T-cell (primary cell): ENCODE results near the gene QSOX2. TPM values are rescaled to one million over a fixed set of nuclear protein-coding genes. Genes with fewer than 3 reads are reported as not detected.
A peak's percentile ranks its signal among the peaks of the same experiment; 100 is the strongest.

ENCODE experiments used
- ATAC-seq, 4 experiments: fragments of 200-7000 bp in 3 of 4; fragments of 150-1000 bp in 1 of 4; cut with Tn5 transposase; replicated peaks in 1 of 4; 1 replicate in 3 of 4; 2 replicates in 1 of 4; pipeline ENCODE4 v1.10.0; 2021; ENCODE audit warnings: moderate library complexity in 3 of 4, mild to moderate bottlenecking in 2 of 4, moderate number of reproducible peaks in 1 of 4
- CTCF ChIA-PET, 2 donors: fragments of 300-600 bp; sonication (Branson Sonifier 250); formaldehyde crosslinking; loops; one replicate each; lab custom pipeline; 2022; ENCODE audit warnings: antibody characterized with exemption in 2 of 2; lab: Charles Lee
- POLR2A ChIA-PET, 2 donors: fragments of 300-600 bp; sonication (Branson Sonifier 250); formaldehyde crosslinking; loops; one replicate each; lab custom pipeline; 2022; ENCODE audit warnings: antibody characterized with exemption in 2 of 2; lab: Charles Lee
- DNase-seq, 35 experiments: peaks; one replicate each; pipeline versions ENCODE4 v3.0.0 to v3.0.0-alpha.2; 2013 to 2023
- H3K27ac ChIP-seq: one replicate; pipeline ENCODE4 v1.5.1; 2013; ENCODE audit warnings: low read length
- H3K27me3 ChIP-seq, 2 experiments: replicated peaks in 1 of 2; 1 replicate in 1 of 2; 2 replicates in 1 of 2; pipeline versions ENCODE4 v1.6.1 to v1.7.0; 2013; ENCODE audit warnings: low read length in 1 of 2, mixed read lengths in 1 of 2; ENCODE audit not compliant: control insufficient read depth in 2 of 2, insufficient read depth in 2 of 2; ENCODE audit errors: extremely low read depth in 1 of 2
- H3K36me3 ChIP-seq, 2 donors: 1 replicate in 1 of 2; 2 replicates in 1 of 2; pipeline versions ENCODE4 v1.6.1 to v1.7.0; 2013; ENCODE audit warnings: low read length in 1 of 2; ENCODE audit not compliant: control insufficient read depth in 2 of 2, insufficient read depth in 1 of 2; ENCODE audit errors: extremely low read depth in 1 of 2
- H3K4me1 ChIP-seq, 2 experiments: 1 replicate in 1 of 2; 2 replicates in 1 of 2; pipeline versions ENCODE4 v1.6.1 to v1.7.0; 2013; ENCODE audit warnings: low read length in 2 of 2, mixed read lengths in 1 of 2; ENCODE audit not compliant: insufficient read depth in 2 of 2, control insufficient read depth in 1 of 2; ENCODE audit errors: extremely low read depth in 1 of 2
- H3K4me3 ChIP-seq, 2 donors: 1 replicate in 1 of 2; 2 replicates in 1 of 2; pipeline versions ENCODE4 v1.5.1 to v1.7.0; 2013; ENCODE audit warnings: mild to moderate bottlenecking in 2 of 2, low read length in 1 of 2, moderate library complexity in 1 of 2; ENCODE audit not compliant: control insufficient read depth in 1 of 2; ENCODE audit errors: extremely low read depth in 1 of 2
- H3K9me3 ChIP-seq: 2 replicates; pipeline ENCODE4 v1.7.0; 2013
- H3K27ac Mint-ChIP-seq, 2 donors: one replicate each; pipeline ENCODE4 v1.8.0; 2020 to 2021; ENCODE audit warnings: mild to moderate bottlenecking in 2 of 2, mixed read lengths in 2 of 2
- H3K27me3 Mint-ChIP-seq, 2 donors: one replicate each; pipeline ENCODE4 v1.8.0; 2021 to 2022; ENCODE audit warnings: mixed read lengths in 2 of 2
- H3K36me3 Mint-ChIP-seq: one replicate; pipeline ENCODE4 v1.8.0; 2021; ENCODE audit warnings: mixed read lengths
- H3K4me1 Mint-ChIP-seq, 3 donors: one replicate each; pipeline ENCODE4 v1.8.0; 2020 to 2022; ENCODE audit warnings: mixed read lengths in 3 of 3, mild to moderate bottlenecking in 1 of 3
- H3K4me3 Mint-ChIP-seq, 3 donors: one replicate each; pipeline ENCODE4 v1.8.0; 2020 to 2022; ENCODE audit warnings: mild to moderate bottlenecking in 3 of 3, mixed read lengths in 3 of 3, moderate library complexity in 3 of 3
- H3K9me3 Mint-ChIP-seq, 3 donors: one replicate each; pipeline ENCODE4 v1.8.0; 2020 to 2022; ENCODE audit warnings: mixed read lengths in 3 of 3
- WGBS: methylation state at CpG from one replicate; pipeline ENCODE4 v1.1.5; 2013; ENCODE audit warnings: missing lambda C conversion rate; ENCODE audit not compliant: insufficient coverage; 5-methylcytosine and 5-hydroxymethylcytosine counted together
- total RNA-seq, 35 experiments: library from RNA in 6 of 35; stranded (reverse) in 6 of 35; fragments of 120-200 nt in 1 of 35; gene quantifications; one replicate each; pipeline versions ENCODE4 v1.2.1 to v1.2.4 and lab custom pipeline; 2013 to 2026

The QSOX2 gene
- total RNA-seq, 5 donors from 2014 or later (not counting 1 experiment from before 2014, with no cell fraction given): 14.1 to 19.4 (median 17.0) TPM

DNA sequence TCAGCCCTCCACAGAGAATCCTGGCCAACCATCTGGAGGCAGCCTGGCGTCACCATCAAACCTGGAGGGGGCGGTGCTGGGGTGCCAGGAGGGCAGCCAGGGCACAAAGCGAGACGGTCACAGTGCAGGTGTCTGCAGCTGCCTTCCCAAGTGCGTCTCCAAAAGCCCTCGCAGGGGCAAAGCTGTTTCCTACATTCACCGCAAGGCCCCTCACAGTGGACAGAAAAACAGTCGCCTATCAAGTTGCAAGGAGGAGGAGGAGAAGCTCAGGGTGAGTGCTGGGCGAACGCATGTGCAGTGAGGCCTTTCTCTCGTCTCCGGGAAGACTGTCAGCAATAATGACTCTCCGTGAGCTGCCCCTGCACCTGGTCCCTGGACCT is 22.7 kb downstream of the QSOX2 start:
- peaks cover 36% of the 10 kb centered on the region for H3K36me3 Mint-ChIP-seq
- ChIA-PET CTCF (no interaction called here), POLR2A (interaction anchor here in 1 of 2 donors (0.6 kb wide), 1 partner anchor 110 kb away, joined by 11 read pairs; no protein-coding TSS in a partner anchor)
- peaks cover 13 to 53% of the 10 kb centered on the region in 2 donors for H3K36me3 ChIP-seq
- no peak overlapping the region for H3K27ac ChIP-seq
- H3K27me3 Mint-ChIP-seq: no peaks in the 10 kb centered on the region
- H3K27me3 ChIP-seq: no peaks in the 10 kb centered on the region
- 93% methylated on average over 10 of the region's 13 CpGs for WGBS
- peaks cover 11 to 29% (median 17%) of the 10 kb centered on the region in 3 donors for H3K4me1 Mint-ChIP-seq
- peaks cover 0 to 32% of the 10 kb centered on the region in 2 experiments for H3K4me1 ChIP-seq
- no peaks in the 10 kb centered on the region for H3K9me3 Mint-ChIP-seq
- ATAC-seq (no peak), DNase-seq (no peak)
- H3K9me3 ChIP-seq: no peaks in the 10 kb centered on the region
- no peak overlapping the region for H3K27ac Mint-ChIP-seq
- H3K4me3 Mint-ChIP-seq: no peak overlapping the region
- no peak overlapping the region for H3K4me3 ChIP-seq

DNA sequence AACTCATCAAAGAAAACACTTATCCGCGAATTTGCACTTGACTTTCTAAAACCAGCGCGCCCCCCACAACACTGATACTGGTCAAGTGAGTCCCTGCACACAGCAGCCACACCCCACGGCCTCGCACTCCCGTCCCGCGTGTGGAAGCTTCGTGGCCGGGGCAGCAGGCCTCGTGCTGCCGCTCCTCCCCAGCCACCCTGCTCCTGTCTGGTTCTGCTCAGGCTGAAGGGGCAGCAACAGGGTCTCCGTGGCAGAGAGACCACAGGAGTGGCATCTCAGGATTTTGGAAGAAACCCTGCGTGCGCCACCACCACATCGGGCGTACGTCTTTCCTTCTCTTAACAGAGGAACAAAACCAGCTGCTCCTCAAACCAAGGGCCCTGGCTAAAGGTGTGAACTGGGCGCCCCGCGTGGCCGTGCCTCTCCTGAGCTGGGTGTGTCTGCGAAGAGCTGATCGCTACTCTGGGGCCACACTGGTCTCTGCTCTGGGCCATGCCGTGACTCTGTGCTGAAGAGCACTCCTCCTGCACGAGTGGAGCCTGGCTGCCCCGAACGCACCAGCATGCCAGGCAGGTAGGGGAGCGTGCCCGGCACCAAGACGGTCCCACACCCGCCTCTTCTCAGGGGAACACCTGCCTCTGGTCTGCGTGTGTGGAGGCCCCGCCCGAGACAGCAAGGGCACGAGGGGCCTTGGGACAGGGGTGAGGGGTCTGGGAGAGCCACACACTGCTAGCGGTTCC is 23.3 kb downstream of the QSOX2 start:
- ChIA-PET POLR2A (no interaction called here), CTCF (no interaction called here)
- H3K4me3 ChIP-seq: no peak overlapping the region
- Mint-ChIP-seq H3K27ac (no peak overlapping the region), H3K4me3 (no peak overlapping the region), H3K4me1 (peaks cover 11 to 28% (median 16%) of the 10 kb centered on the region in 3 donors), H3K9me3 (no peaks in the 10 kb centered on the region), H3K27me3 (no peaks in the 10 kb centered on the region), H3K36me3 (peaks cover 36% of the 10 kb centered on the region)
- WGBS: 96% methylated on average over 38 of the region's 38 CpGs
- ATAC-seq: no peak
- no peaks in the 10 kb centered on the region for H3K9me3 ChIP-seq
- H3K27me3 ChIP-seq: no peaks in the 10 kb centered on the region
- H3K4me1 ChIP-seq: peaks cover 0 to 32% of the 10 kb centered on the region in 2 experiments
- peaks cover 13 to 58% of the 10 kb centered on the region in 2 donors for H3K36me3 ChIP-seq
- no peak for DNase-seq
- no peak overlapping the region for H3K27ac ChIP-seq

DNA sequence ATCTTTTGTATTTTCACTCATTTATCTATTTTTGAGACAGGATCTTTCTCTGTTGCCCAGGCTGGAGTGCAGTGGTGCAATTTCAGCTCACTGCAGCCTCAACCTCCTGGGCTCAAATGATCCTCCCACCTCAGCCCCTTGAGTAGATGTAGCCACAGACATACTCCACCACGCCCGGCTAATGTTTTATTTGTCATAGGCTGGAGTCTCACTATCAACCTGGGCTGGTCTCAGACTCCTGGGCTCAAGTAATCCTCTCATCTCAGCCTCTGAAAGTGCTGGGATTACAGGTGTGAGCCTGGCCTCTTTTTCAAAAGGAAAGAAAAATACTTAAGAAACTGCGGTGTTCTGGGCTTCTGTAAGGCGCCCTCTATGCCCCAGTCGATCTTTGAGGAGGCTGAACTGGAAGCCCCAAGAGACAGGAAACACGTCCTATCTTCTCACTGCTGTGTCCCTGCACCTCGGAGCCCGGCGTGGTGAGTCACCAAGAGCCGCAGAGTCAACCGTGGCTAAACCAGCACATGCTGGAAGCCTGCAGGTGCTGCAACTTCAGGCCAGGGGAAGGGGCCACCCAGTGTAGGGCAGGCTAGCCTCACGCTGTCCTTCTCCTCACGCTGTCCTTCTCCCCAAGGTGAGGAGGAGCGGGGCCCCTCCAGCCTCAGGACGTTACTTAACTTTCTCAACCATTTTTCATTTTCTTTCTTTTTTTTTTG is 25.4 kb downstream of the QSOX2 start:
- no peak overlapping the region for H3K4me3 Mint-ChIP-seq

DNA sequence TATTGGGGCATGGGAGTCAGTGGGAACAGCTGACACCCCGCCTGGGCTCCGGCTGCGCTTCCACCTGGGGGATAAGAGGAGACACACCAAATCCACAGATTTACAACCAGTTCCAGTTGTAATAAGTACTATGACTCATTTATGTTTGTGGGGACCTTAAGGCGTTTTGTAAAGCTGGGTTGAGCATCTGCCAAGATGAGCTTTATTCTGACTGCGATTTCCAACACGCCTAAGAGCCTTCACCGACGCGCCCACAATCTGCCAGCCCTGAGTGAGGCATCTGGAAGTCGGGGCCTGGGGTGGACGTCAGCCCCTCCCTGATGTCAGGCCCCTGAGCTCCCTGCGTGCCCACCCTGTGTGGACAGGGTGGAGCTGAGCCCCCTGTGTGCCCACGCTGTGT is 26.3 kb downstream of the QSOX2 start:
- peaks cover 50% of the 10 kb centered on the region for H3K36me3 Mint-ChIP-seq
- Histone ChIP-seq H3K4me3 (no peak overlapping the region), H3K27me3 (no peaks in the 10 kb centered on the region), H3K27ac (no peak overlapping the region), H3K4me1 (peaks cover 0 to 14% of the 10 kb centered on the region in 2 experiments), H3K9me3 (no peaks in the 10 kb centered on the region), H3K36me3 (peaks cover 27 to 70% of the 10 kb centered on the region in 2 donors)
- ChIA-PET POLR2A (no interaction called here), CTCF (no interaction called here)
- no peaks in the 10 kb centered on the region for H3K27me3 Mint-ChIP-seq
- no peak overlapping the region for H3K27ac Mint-ChIP-seq
- WGBS: 98% methylated on average over 8 of the region's 13 CpGs
- peaks cover 0 to 16% (median 5%) of the 10 kb centered on the region in 3 donors for H3K4me1 Mint-ChIP-seq
- DNase-seq: no peak
- ATAC-seq: no peak
- H3K9me3 Mint-ChIP-seq: no peaks in the 10 kb centered on the region
- H3K4me3 Mint-ChIP-seq: no peak overlapping the region

More for the DNA sequence above, 25.4 kb downstream of the QSOX2 start:
- peak; percentile 40 to 87 (median 46) for ATAC-seq
- H3K27me3 ChIP-seq: no peaks in the 10 kb centered on the region
- H3K27ac ChIP-seq: no peak overlapping the region
- Mint-ChIP-seq H3K27me3 (no peaks in the 10 kb centered on the region), H3K9me3 (no peaks in the 10 kb centered on the region), H3K36me3 (peaks cover 45% of the 10 kb centered on the region), H3K4me1 (peaks cover 4 to 19% (median 8%) of the 10 kb centered on the region in 3 donors), H3K27ac (peak overlapping the region; percentile 44 to 52)
- ChIA-PET CTCF (no interaction called here), POLR2A (no interaction called here)
- peak in 4 of 35 experiments; percentile 10 to 48 (median 34) for DNase-seq
- peaks cover 0 to 20% of the 10 kb centered on the region in 2 experiments for H3K4me1 ChIP-seq
- 84% methylated on average over 11 of the region's 15 CpGs for WGBS
- H3K36me3 ChIP-seq: peaks cover 23 to 66% of the 10 kb centered on the region in 2 donors
- no peaks in the 10 kb centered on the region for H3K9me3 ChIP-seq
- H3K4me3 ChIP-seq: no peak overlapping the region

DNA sequence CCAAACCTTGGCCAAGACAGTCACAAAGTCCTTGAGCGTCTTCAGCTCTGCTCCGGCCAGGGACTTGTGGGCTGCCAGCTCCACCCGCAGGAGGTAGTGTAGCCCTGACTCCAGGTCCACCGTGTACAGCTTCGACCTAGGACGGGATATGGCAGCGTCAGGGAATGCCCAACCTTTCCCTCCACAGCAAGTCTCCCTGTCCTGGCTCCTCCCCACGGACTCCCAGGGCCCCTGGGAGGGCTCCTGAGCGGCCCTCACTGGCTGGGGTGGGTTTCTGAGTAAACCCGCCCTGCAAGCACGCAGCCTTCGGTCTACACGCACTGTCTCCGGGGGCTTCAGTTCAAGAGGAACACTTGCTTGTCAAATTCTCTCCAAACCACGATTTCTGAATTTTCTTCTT is 26.9 kb downstream of the QSOX2 start:
- CTCF ChIA-PET: no interaction called here
- Histone ChIP-seq H3K36me3 (peaks cover 25 to 70% of the 10 kb centered on the region in 2 donors), H3K27me3 (no peaks in the 10 kb centered on the region), H3K4me1 (peaks cover 0 to 8% of the 10 kb centered on the region in 2 experiments), H3K4me3 (no peak overlapping the region), H3K27ac (no peak overlapping the region), H3K9me3 (no peaks in the 10 kb centered on the region)
- no peak for ATAC-seq
- no peak for DNase-seq
- no peaks in the 10 kb centered on the region for H3K9me3 Mint-ChIP-seq
- H3K27ac Mint-ChIP-seq: no peak overlapping the region
- POLR2A ChIA-PET: no interaction called here
- H3K36me3 Mint-ChIP-seq: peaks cover 52% of the 10 kb centered on the region
- no peak overlapping the region for H3K4me3 Mint-ChIP-seq
- peaks cover 0 to 14% (median 5%) of the 10 kb centered on the region in 3 donors for H3K4me1 Mint-ChIP-seq
- no peaks in the 10 kb centered on the region for H3K27me3 Mint-ChIP-seq
- 92% methylated on average over 11 of the region's 15 CpGs for WGBS

DNA sequence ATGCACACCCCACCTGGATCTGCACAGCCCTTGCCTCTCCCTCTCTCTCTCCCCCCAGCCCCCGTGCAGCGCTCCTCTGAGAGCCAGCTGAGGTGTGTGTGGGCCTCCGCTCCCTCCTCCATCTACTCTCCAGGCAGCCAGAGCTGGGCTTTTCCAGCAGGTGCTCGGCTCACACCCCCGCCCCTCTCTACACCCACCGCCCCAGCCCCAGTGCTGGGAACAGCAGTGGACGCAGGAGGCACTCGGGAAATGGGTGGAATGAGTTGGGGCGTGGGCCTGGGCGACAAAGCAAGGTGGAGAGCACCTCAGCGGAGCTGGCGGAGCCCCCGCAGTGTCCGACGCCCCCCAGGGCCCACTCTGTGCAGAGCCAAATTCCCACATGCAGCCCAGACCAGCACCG is 27.3 kb downstream of the QSOX2 start:
- H3K4me3 Mint-ChIP-seq: no peak overlapping the region
- Histone ChIP-seq H3K9me3 (no peaks in the 10 kb centered on the region), H3K36me3 (peaks cover 24 to 70% of the 10 kb centered on the region in 2 donors), H3K27ac (no peak overlapping the region), H3K27me3 (no peaks in the 10 kb centered on the region), H3K4me1 (peaks cover 0 to 4% of the 10 kb centered on the region in 2 experiments), H3K4me3 (no peak overlapping the region)
- ATAC-seq (no peak), DNase-seq (no peak)
- WGBS: 96% methylated on average over 10 of the region's 16 CpGs
- ChIA-PET POLR2A (no interaction called here), CTCF (no interaction called here)
- H3K36me3 Mint-ChIP-seq: peaks cover 52% of the 10 kb centered on the region
- no peaks in the 10 kb centered on the region for H3K27me3 Mint-ChIP-seq
- H3K9me3 Mint-ChIP-seq: no peaks in the 10 kb centered on the region
- H3K4me1 Mint-ChIP-seq: peaks cover 0 to 12% (median 5%) of the 10 kb centered on the region in 3 donors
- H3K27ac Mint-ChIP-seq: no peak overlapping the region
